Prostate gland (tissue), 2 donors: Measurements from ENCODE around the gene ATP13A3.

Source experiments
- POLR2AphosphoS5 ChIP-seq: sonication (generic); formaldehyde crosslinking; IDR thresholded peaks from one replicate; pipeline ENCODE4 v1.6.1; 2017; ENCODE audit warnings: antibody characterized with exemption
- TF ChIP-seq, protein P1 (sequence below), 4 experiments: fragments of 200-600 bp in 2 of 4; fragments of 450-650 bp in 2 of 4; sonication (generic) in 2 of 4; IDR thresholded peaks; 1 replicate in 3 of 4; 2 replicates in 1 of 4; pipeline ENCODE4 v1.5.1; 2016 to 2019; ENCODE audit warnings: antibody characterized with exemption in 4 of 4, mild to moderate bottlenecking in 2 of 4, moderate library complexity in 2 of 4

- TF ChIP-seq, protein P1, sequence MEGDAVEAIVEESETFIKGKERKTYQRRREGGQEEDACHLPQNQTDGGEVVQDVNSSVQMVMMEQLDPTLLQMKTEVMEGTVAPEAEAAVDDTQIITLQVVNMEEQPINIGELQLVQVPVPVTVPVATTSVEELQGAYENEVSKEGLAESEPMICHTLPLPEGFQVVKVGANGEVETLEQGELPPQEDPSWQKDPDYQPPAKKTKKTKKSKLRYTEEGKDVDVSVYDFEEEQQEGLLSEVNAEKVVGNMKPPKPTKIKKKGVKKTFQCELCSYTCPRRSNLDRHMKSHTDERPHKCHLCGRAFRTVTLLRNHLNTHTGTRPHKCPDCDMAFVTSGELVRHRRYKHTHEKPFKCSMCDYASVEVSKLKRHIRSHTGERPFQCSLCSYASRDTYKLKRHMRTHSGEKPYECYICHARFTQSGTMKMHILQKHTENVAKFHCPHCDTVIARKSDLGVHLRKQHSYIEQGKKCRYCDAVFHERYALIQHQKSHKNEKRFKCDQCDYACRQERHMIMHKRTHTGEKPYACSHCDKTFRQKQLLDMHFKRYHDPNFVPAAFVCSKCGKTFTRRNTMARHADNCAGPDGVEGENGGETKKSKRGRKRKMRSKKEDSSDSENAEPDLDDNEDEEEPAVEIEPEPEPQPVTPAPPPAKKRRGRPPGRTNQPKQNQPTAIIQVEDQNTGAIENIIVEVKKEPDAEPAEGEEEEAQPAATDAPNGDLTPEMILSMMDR (IDR thresholded peaks at IDR 0.05), result no peak
- no peak for TF ChIP-seq POLR2AphosphoS5
Measured at GRCh38 chr3:194395212-194395611, 91.6 kb downstream of the ATP13A3 start.
